ENCODE data around the gene CALCB. TPM values are rescaled to one million over a fixed set of nuclear protein-coding genes. Genes with fewer than 3 reads are reported as not detected.

The CALCB gene
- total RNA-seq, 1 donor, result 0.10 TPM

GRCh38 chr11:15123849-15124248 lies 50.5 kb downstream of the CALCB start:
- peaks cover 5% of the 10 kb centered on the region for H3K27me3 ChIP-seq (ENCODE audit: insufficient read depth, low read length)

GRCh38 chr11:15124528-15124927 lies 51.1 kb downstream of the CALCB start:
- Histone ChIP-seq H3K9me3 (ENCODE audit: low read depth, low read length) (no peaks in the 10 kb centered on the region), H3K27me3 (ENCODE audit: insufficient read depth, low read length) (peaks cover 5% of the 10 kb centered on the region), H3K4me1 (ENCODE audit: insufficient read depth, low read length) (no peaks in the 10 kb centered on the region), H3K4me3 (ENCODE audit: low read length) (no peak overlapping the region)

More at GRCh38 chr11:15123849-15124248, 50.5 kb downstream of the CALCB start:
- H3K4me1 ChIP-seq (ENCODE audit: insufficient read depth, low read length), result no peaks in the 10 kb centered on the region
- no peaks in the 10 kb centered on the region for H3K9me3 ChIP-seq (ENCODE audit: low read depth, low read length)
- no peak overlapping the region for H3K4me3 ChIP-seq (ENCODE audit: low read length)

- Histone ChIP-seq H3K4me1 (ENCODE audit: insufficient read depth, low read length) (no peaks in the 10 kb centered on the region), H3K4me3 (ENCODE audit: low read length) (no peak overlapping the region), H3K9me3 (ENCODE audit: low read depth, low read length) (no peaks in the 10 kb centered on the region), H3K27me3 (ENCODE audit: insufficient read depth, low read length) (no peaks in the 10 kb centered on the region)
These were observed 53.9 kb downstream of the CALCB start for GRCh38 chr11:15127341-15127740.

Other genes with a start within 250 kb of the CALCB start
- gene CYP2R1, start 181.4 kb upstream of the CALCB start, total RNA-seq, result 15.6 TPM
- gene CALCA, start 101.2 kb upstream of the CALCB start, total RNA-seq, result not detected
- gene INSC, start 41.3 kb downstream of the CALCB start, total RNA-seq, result 0.10 TPM

Data from mononuclear cell (primary cell).